Heart right ventricle (tissue), 16 donors: ENCODE measurements around the gene CLTA. TPM values are rescaled to one million over a fixed set of nuclear protein-coding genes. Genes with fewer than 3 reads are reported as not detected.

Source experiments
- ATAC-seq, 8 donors: fragments of 200-7000 bp; cut with Tn5 transposase; one replicate each; pipeline ENCODE4 v1.9.1; 2020; ENCODE audit warnings: mild to moderate bottlenecking in 8 of 8, moderate library complexity in 8 of 8, moderate number of reproducible peaks in 1 of 8
- DNase-seq, 2 donors: peaks; one replicate each; pipeline ENCODE4 v3.0.0-alpha.2; 2020
- H3K27ac ChIP-seq, 10 donors: fragments of 200-600 bp; sonication (generic) in 2 of 10; one replicate each; pipeline versions ENCODE4 v1.5.0 to v1.8.0; 2020 to 2022; ENCODE audit warnings: mild to moderate bottlenecking in 3 of 10
- H3K27me3 ChIP-seq, 7 donors: fragments of 200-600 bp; one replicate each; pipeline ENCODE4 v1.8.0; 2021 to 2022; ENCODE audit warnings: mild to moderate bottlenecking in 2 of 7
- H3K36me3 ChIP-seq, 9 donors: fragments of 200-600 bp; sonication (generic) in 1 of 9; one replicate each; pipeline versions ENCODE4 v1.5.0 to v1.8.0; 2020 to 2022; ENCODE audit warnings: mild to moderate bottlenecking in 2 of 9
- H3K4me1 ChIP-seq, 9 donors: fragments of 200-600 bp; sonication (generic) in 1 of 9; one replicate each; pipeline versions ENCODE4 v1.5.0 to v1.8.0; 2020 to 2022; ENCODE audit warnings: mild to moderate bottlenecking in 4 of 9
- H3K4me3 ChIP-seq, 10 donors: fragments of 200-600 bp; sonication (generic) in 2 of 10; one replicate each; pipeline versions ENCODE4 v1.5.0 to v1.8.0; 2020 to 2022; ENCODE audit warnings: mild to moderate bottlenecking in 7 of 10, moderate library complexity in 2 of 10
- H3K9me3 ChIP-seq, 11 donors: fragments of 200-600 bp in 10 of 11; sonication (generic) in 2 of 11; one replicate each; pipeline versions ENCODE4 v1.5.0 to v1.8.0; 2013 to 2022; ENCODE audit warnings: mild to moderate bottlenecking in 2 of 11, control low read depth in 1 of 11, moderate library complexity in 1 of 11
- WGBS, 2 donors: extraction: QIAGEN DNeasy Blood & Tissue Kit; methylation state at CpG; one replicate each; pipeline ENCODE4 v1.1.7; 2013; ENCODE audit warnings: inconsistent platforms in 1 of 2; 5-methylcytosine and 5-hydroxymethylcytosine counted together
- intact Hi-C, 10 donors: fragments of 100-400 bp; cut with DNase I; formaldehyde crosslinking; loops; one replicate each; pipeline versions ENCODE4 v1.11.1 to v1.14.2; 2022
- polyA plus RNA-seq, 2 donors: library from polyadenylated mRNA; stranded (reverse); fragments of 200-250 nt; gene quantifications; one replicate each; pipeline ENCODE4 v1.2.3, GENCODE V29; 2013
- total RNA-seq, 10 donors: library from RNA; stranded (reverse); fragmentation: NEBNext Ultra II Directional in 3 of 10; extraction: Animal tissue kit (Norgen Biotek cat#: 25700) in 3 of 10; gene quantifications; one replicate each; pipeline versions ENCODE4 v1.2.1 to v1.2.4, GENCODE V29; 2021 to 2023
- TF ChIP-seq, protein P1 (sequence below), 9 donors: fragments of 200-600 bp; sonication (generic) in 2 of 9; IDR thresholded peaks; one replicate each; pipeline versions ENCODE4 v1.5.0 to v1.8.0; 2021 to 2022; ENCODE audit warnings: antibody characterized with exemption in 9 of 9, mild to moderate bottlenecking in 5 of 9, moderate library complexity in 1 of 9
- donor health status: Arrhythmogenic right ventricular cardiomyopathy.
- donor health status: ischemic (EF 13 %, LVEDD 7.1; RV severe dilation, severe dysfunction).
- donor health status: healthy with polysubstance abuse.
- donor health status: DM: no; HTN: yes; CAD: no.
- donor health status: DM: no; HTN: no; CAD: no.
- donor health status: ischemic (EF 25% LVEDD 6.9; RV normal size, moderate dysfunction).
- donor health status: ischemic (EF 25% LVEDD 5.7; RV mildly dilated, moderate dysfunction).
- donor health status: healthy.
- donor health status: DM: yes; HTN: yes; CAD: no.
- donor health status: Ischemic cardiomyopathy.
- donor health status: ischemic (EF 35%, LVEDD 5.7; RV mildly dilated, moderate dysfunction).
- donor health status: nonischemic (EF 11% LVEDD 7.7; RV severe dilation, severe dysfunction).
- donor health status: DM: yes; HTN: yes; CAD: no.
- donor health status: PGD.
- donor health status: ischemic (EF 29% LVEDD 5.4; RV normal size, mild dysfunction).
- donor health status: nonischemic (EF 23%, LVEDD 6.1; RV moderate dilation, normal function).

CLTA gene
- total and polyA plus RNA-seq, 12 donors: 34.3 to 138 (median 48.8) TPM

DNA sequence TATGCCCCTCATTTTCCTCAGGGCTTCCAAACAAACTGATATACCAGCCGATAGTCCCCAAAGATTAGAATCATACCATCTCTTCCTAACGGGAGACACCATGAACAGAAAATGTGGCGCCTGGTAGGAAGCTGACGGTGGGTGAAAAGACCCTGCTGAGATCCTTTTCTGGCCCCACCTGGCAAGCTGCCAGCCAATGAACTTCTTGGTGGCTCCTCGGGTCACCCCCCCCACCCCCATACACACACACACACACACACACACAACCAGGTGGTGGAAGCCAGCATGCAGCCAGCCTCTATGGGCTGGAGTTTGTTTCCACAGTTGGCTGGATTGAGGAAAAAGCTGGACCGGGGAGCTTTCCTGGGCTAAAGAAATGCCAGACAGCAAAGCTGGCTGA is 26.3 kb upstream of the CLTA start:
- Histone ChIP-seq H3K36me3 (peaks cover 0 to 21% (median 0%) of the 10 kb centered on the region in 9 donors), H3K27ac (peak overlapping the region in 7 of 10 donors; percentile 25 to 90 (median 74)), H3K27me3 (peaks cover 0 to 6% (median 0%) of the 10 kb centered on the region in 7 donors), H3K4me3 (no peak overlapping the region), H3K9me3 (no peaks in the 10 kb centered on the region), H3K4me1 (peaks cover 8 to 53% (median 22%) of the 10 kb centered on the region in 9 donors)
- intact Hi-C loops: loop anchor here in 2 of 10 donors (10.0 kb wide), 2 partner anchors 150 to 210 kb away; partner anchors contain the start of gene OR2S2 (in 2 of the 2)
- DNase-seq (no peak), ATAC-seq (no peak)
- TF ChIP-seq, protein P1, sequence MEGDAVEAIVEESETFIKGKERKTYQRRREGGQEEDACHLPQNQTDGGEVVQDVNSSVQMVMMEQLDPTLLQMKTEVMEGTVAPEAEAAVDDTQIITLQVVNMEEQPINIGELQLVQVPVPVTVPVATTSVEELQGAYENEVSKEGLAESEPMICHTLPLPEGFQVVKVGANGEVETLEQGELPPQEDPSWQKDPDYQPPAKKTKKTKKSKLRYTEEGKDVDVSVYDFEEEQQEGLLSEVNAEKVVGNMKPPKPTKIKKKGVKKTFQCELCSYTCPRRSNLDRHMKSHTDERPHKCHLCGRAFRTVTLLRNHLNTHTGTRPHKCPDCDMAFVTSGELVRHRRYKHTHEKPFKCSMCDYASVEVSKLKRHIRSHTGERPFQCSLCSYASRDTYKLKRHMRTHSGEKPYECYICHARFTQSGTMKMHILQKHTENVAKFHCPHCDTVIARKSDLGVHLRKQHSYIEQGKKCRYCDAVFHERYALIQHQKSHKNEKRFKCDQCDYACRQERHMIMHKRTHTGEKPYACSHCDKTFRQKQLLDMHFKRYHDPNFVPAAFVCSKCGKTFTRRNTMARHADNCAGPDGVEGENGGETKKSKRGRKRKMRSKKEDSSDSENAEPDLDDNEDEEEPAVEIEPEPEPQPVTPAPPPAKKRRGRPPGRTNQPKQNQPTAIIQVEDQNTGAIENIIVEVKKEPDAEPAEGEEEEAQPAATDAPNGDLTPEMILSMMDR (IDR thresholded peaks at IDR 0.05): no peak
- WGBS, 2 donors: 78 to 79% methylated on average over 6 of the region's 6 CpGs

DNA sequence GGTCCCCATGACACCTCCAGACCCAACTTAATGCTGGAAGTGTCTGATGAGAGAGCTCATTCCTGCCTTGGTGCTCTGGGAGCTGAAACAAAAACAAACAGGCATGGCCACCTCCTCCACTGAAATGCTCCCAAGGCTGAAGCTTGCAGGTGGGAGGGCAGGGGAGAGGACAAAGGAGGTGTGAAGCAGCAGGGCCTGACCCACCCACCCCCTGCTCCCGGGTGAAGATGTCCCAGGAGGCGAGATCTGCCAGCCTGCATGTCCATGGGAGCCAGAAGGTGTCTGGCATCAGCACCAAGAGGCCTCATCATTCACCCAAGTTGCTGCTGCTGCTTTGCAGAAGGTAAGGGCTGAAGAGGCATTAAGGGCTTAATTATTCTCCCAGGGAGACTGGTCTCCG is 25.7 kb upstream of the CLTA start:
- ATAC-seq (no peak), DNase-seq (no peak)
- Histone ChIP-seq H3K4me1 (peaks cover 8 to 49% (median 19%) of the 10 kb centered on the region in 9 donors), H3K4me3 (no peak overlapping the region), H3K27me3 (peaks cover 0 to 6% (median 0%) of the 10 kb centered on the region in 7 donors), H3K36me3 (peaks cover 0 to 21% (median 0%) of the 10 kb centered on the region in 9 donors), H3K9me3 (no peaks in the 10 kb centered on the region), H3K27ac (peak overlapping the region in 7 of 10 donors; percentile 25 to 90 (median 74))
- intact Hi-C loops: loop anchor here in 6 of 10 donors (5.0 to 10.0 kb wide), 4 partner anchors 63 to 210 kb away; partner anchors contain the start of gene OR2S2 (in 5 of the 6)
- TF ChIP-seq, protein P1 (IDR thresholded peaks at IDR 0.05): no peak
- WGBS, 2 donors: 74 to 75% methylated on average over 3 of the region's 3 CpGs

DNA sequence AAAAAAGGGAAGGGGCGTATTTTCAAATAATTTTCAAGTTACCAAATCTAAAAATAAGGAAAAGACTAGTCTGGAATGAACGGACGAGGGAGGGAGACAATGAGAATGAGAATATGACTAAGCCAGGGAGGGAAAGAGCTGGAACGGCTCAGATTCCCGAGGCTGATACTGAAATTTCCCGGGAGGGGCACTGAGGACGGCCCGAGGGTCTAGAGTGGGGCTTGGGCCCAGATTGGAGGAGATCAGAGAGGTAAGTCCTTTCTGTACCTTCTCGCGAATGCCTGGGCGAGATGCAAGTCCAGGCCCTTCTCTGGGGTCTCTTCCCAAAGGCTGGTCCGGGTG is 24.9 kb upstream of the CLTA start:
- Histone ChIP-seq H3K27me3 (peaks cover 0 to 6% (median 0%) of the 10 kb centered on the region in 7 donors), H3K36me3 (peaks cover 0 to 14% (median 0%) of the 10 kb centered on the region in 9 donors), H3K4me3 (peak overlapping the region in 9 of 10 donors; percentile 33 to 60 (median 54)), H3K9me3 (no peaks in the 10 kb centered on the region), H3K4me1 (peaks cover 8 to 49% (median 19%) of the 10 kb centered on the region in 9 donors), H3K27ac (peak overlapping the region; percentile 15 to 90 (median 69))
- DNase-seq (no peak), ATAC-seq (peak; percentile 21 to 44 (median 35))
- TF ChIP-seq, protein P1 (IDR thresholded peaks at IDR 0.05): no peak
- WGBS, 2 donors: 41 to 43% methylated on average over 12 of the region's 12 CpGs
- intact Hi-C loops: loop anchor here (1.0 to 10.0 kb wide), 8 partner anchors 62 to 211 kb away; partner anchors contain the start of gene OR2S2 (in 5 of the 10)

DNA sequence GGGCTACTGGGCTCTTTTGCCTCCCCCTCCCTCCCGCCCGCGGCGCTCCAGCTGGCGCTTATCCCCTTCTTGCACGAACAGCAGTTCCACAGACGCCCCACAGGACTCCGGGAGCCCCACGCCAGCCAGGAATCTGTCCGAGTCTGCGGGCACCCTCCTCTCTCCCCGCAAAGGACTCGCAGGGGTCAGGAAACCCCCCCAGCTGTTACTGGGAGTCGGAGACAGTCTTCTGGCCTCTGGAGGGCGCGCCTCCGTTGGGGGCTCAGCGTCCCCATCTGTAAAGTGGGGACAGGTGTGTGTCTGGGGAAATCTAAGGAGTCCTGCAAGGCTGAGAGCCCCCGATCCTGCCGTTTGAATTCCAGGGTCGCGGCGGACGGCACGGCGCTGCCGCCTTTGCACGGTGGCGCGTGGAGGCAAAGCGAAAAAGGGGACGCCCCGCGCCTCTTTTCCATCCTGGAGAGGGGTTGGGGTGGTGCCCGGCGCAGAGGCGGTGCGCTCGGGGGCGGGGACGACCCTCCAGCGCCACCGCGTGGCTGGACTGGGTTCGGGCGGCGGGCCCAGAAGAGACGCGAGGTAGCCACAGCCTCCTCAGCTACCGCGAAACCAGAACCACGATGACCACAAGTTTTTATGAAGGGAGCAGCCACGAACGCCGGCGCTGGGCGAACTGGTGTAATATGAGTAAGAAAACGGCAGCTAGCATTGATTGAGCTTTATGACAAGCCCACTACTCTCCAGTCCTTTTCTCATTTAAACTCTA is 24.4 kb upstream of the CLTA start:
- Histone ChIP-seq H3K27ac (peak overlapping the region; percentile 15 to 90 (median 69)), H3K27me3 (peaks cover 0 to 6% (median 0%) of the 10 kb centered on the region in 7 donors), H3K4me3 (peak overlapping the region in 9 of 10 donors; percentile 33 to 60 (median 54)), H3K4me1 (peaks cover 8 to 49% (median 19%) of the 10 kb centered on the region in 9 donors), H3K36me3 (peaks cover 0 to 14% (median 0%) of the 10 kb centered on the region in 9 donors), H3K9me3 (no peaks in the 10 kb centered on the region)
- TF ChIP-seq, protein P1 (IDR thresholded peaks at IDR 0.05): peak; percentile 93 to 99 (median 96)
- WGBS, 2 donors: 3 to 4% methylated on average over 54 to 58 of the region's 58 CpGs
- intact Hi-C loops: loop anchor here (1.0 to 10.0 kb wide), 8 partner anchors 63 to 212 kb away; partner anchors contain the start of gene OR2S2 (in 5 of the 10)
- peak; percentile 79 to 87 for DNase-seq
- peak; percentile 87 to 95 (median 91) for ATAC-seq
